Activated T-helper 1 cell treated with anti-CD3 and anti-CD28 coated beads, Interleukin-12 subunit alpha, Interleukin-12 subunit beta, Interleukin-2, Interleukin-4 antibody, amounts not matched to agents 30 ng/mL and 10 ng/mL and 1 ng/mL, durations not matched to agents 14 hours and 24 hours and 36 hours (primary cell): Measurements from ENCODE around the gene DHX9. TPM values are rescaled to one million over a fixed set of nuclear protein-coding genes. Genes with fewer than 3 reads are reported as not detected.

Experiments
- DNase-seq: peaks from one replicate; pipeline ENCODE4 v3.0.0; 2021; ENCODE audit warnings: low spot score
- H3K27ac Mint-ChIP-seq: one replicate; pipeline ENCODE4 v1.8.0; 2021; ENCODE audit warnings: mild to moderate bottlenecking, mixed read lengths
- H3K27me3 Mint-ChIP-seq: one replicate; pipeline ENCODE4 v1.8.0; 2022; ENCODE audit warnings: mild to moderate bottlenecking, moderate library complexity, mixed read lengths; ENCODE audit not compliant: insufficient read depth
- H3K36me3 Mint-ChIP-seq: one replicate; pipeline ENCODE4 v1.8.0; 2021; ENCODE audit warnings: low read depth, mixed read lengths
- H3K4me1 Mint-ChIP-seq: one replicate; pipeline ENCODE4 v1.8.0; 2021; ENCODE audit warnings: low read depth, mixed read lengths
- H3K4me3 Mint-ChIP-seq: one replicate; pipeline ENCODE4 v1.8.0; 2021; ENCODE audit warnings: mild to moderate bottlenecking, moderate library complexity, mixed read lengths
- H3K9me3 Mint-ChIP-seq: one replicate; pipeline ENCODE4 v1.8.0; 2021; ENCODE audit warnings: mixed read lengths
- intact Hi-C: fragments of 100-400 bp; cut with micrococcal nuclease; formaldehyde crosslinking; loops from one replicate; pipeline ENCODE4 v1.15.1; 2024
- total RNA-seq: library from RNA; stranded (reverse); gene quantifications from 2 replicates; pipeline ENCODE4 v1.2.3, GENCODE V29; 2022

The DHX9 gene
- total RNA-seq, 1 donor from 2014 or later: 346 TPM

DNA sequence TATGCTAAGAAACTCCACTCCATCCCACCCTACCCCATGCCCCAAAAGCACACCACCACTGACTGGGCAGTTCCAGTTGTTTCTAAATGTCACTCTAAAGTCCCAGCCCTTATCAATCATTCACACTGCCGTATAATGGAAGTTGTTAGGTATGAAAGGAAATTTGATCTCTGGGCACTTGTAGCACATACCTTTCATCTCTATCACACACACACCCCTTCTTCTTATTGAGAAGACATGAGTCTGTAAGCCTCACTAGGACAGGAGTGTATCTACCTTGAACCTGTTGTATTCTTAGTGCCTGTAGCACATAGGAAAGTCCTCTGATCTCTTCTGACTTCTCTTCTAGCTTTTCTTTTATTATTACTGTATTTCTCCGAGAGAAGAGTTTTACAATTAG, 22.3 kb upstream of the DHX9 start:
- no peak for DNase-seq
- H3K36me3 Mint-ChIP-seq: peaks cover 9% of the 10 kb centered on the region
- no peaks in the 10 kb centered on the region for H3K27me3 Mint-ChIP-seq
- H3K27ac Mint-ChIP-seq: no peak overlapping the region
- H3K9me3 Mint-ChIP-seq: no peaks in the 10 kb centered on the region
- intact Hi-C loops: no loop called here
- peaks cover 4% of the 10 kb centered on the region for H3K4me1 Mint-ChIP-seq
- no peak overlapping the region for H3K4me3 Mint-ChIP-seq

GRCh38 chr1:182817802-182818201, 21.3 kb upstream of the DHX9 start:
- intact Hi-C loops: no loop called here
- Mint-ChIP-seq H3K9me3 (no peaks in the 10 kb centered on the region), H3K36me3 (peaks cover 13% of the 10 kb centered on the region), H3K27ac (no peak overlapping the region), H3K4me3 (no peak overlapping the region), H3K4me1 (peaks cover 4% of the 10 kb centered on the region), H3K27me3 (peaks cover 3% of the 10 kb centered on the region)
- no peak for DNase-seq

GRCh38 chr1:182823220-182823619, 15.9 kb upstream of the DHX9 start:
- peaks cover 14% of the 10 kb centered on the region for H3K36me3 Mint-ChIP-seq
- intact Hi-C loops: no loop called here
- H3K4me1 Mint-ChIP-seq: no peaks in the 10 kb centered on the region
- DNase-seq: no peak
- H3K9me3 Mint-ChIP-seq: no peaks in the 10 kb centered on the region
- H3K4me3 Mint-ChIP-seq: no peak overlapping the region
- H3K27ac Mint-ChIP-seq: no peak overlapping the region
- peaks cover 6% of the 10 kb centered on the region for H3K27me3 Mint-ChIP-seq

GRCh38 chr1:182826892-182827291, 12.3 kb upstream of the DHX9 start:
- Mint-ChIP-seq H3K9me3 (no peaks in the 10 kb centered on the region), H3K4me1 (no peaks in the 10 kb centered on the region), H3K27me3 (peaks cover 6% of the 10 kb centered on the region), H3K36me3 (peaks cover 7% of the 10 kb centered on the region), H3K27ac (no peak overlapping the region), H3K4me3 (no peak overlapping the region)
- no peak for DNase-seq
- intact Hi-C loops: no loop called here

DNA sequence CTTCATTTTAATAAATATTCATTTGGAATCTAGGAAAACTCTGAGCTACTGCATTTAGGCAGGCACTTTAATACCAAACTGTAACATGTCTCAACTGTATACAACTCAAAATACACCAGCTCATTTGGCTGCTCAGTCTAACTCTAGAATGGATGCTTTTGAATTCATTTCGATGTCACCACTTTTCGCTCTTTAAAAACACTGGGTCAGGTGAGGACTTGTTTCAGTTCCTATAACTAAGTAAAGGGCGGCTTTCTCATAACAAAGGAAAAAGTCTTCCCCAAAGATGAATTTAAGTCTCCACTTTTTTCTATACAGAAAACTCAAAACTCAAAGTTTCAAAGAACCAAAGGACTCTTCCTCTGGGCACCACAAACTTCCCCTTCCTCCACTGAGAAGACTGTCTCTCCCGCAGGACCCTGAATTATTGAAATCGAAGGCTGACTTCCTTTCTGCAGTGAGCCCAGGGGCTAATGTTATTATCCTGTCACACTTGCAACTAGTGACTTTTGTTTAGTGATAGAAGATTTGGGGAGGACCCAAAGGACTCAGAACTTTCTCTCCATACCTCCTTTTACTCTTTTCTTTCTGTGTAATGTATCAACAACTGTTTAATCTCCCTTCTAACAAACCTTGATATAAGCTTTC, 9.7 kb upstream of the DHX9 start:
- intact Hi-C loops: no loop called here
- Mint-ChIP-seq H3K4me1 (no peaks in the 10 kb centered on the region), H3K27me3 (peaks cover 3% of the 10 kb centered on the region), H3K4me3 (no peak overlapping the region), H3K27ac (no peak overlapping the region), H3K9me3 (no peaks in the 10 kb centered on the region), H3K36me3 (peaks cover 3% of the 10 kb centered on the region)
- DNase-seq: no peak

DNA sequence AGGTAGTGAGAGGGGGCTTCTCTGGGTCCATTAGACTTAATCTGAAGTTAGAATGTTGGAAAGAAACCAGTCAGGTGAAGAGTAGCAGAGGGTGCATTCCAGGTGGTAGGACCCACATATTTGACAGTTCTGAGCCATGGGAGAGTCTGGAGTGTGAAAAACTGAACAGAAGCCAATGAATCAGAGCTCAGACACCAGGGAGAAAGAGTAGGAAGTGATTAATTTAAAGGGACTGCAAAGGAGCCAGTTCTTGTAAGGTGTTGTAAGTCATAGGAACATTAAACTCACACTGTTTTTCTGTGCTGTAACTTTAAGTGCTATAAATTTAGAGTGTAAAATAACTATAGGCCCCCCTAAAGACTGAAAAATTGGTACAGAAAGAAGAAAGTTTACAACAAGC, 5.9 kb upstream of the DHX9 start:
- no peaks in the 10 kb centered on the region for H3K9me3 Mint-ChIP-seq
- peaks cover 3% of the 10 kb centered on the region for H3K27me3 Mint-ChIP-seq
- no peak for DNase-seq
- H3K36me3 Mint-ChIP-seq: no peaks in the 10 kb centered on the region
- peaks cover 6% of the 10 kb centered on the region for H3K4me1 Mint-ChIP-seq
- H3K4me3 Mint-ChIP-seq: no peak overlapping the region
- H3K27ac Mint-ChIP-seq: no peak overlapping the region
- intact Hi-C loops: no loop called here

GRCh38 chr1:182834326-182834725, 4.8 kb upstream of the DHX9 start:
- H3K9me3 Mint-ChIP-seq: no peaks in the 10 kb centered on the region
- H3K36me3 Mint-ChIP-seq: no peaks in the 10 kb centered on the region
- peaks cover 3% of the 10 kb centered on the region for H3K27me3 Mint-ChIP-seq
- no peak for DNase-seq
- H3K4me1 Mint-ChIP-seq: peaks cover 13% of the 10 kb centered on the region
- intact Hi-C loops: no loop called here
- H3K4me3 Mint-ChIP-seq: no peak overlapping the region
- H3K27ac Mint-ChIP-seq: no peak overlapping the region

DNA sequence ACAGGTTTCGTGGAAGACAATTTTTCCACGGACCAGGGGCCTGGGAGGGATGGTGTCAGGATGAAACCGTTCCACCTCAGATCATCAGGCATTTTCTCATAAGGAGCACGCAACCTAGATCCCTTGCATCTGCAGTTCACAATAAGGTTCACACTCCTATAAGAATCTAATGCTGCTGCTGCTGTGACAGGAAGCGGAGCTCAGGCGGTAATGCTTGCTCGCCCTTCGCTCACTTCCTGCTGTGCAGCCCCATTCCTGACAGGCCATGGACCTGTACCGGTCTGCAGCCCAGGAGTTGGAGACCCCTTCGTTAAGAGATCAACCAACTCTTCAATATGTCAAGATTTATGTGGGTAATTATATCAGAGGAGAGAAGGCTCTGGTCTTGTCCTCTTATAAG, 3.3 kb upstream of the DHX9 start:
- Mint-ChIP-seq H3K4me1 (peaks cover 17% of the 10 kb centered on the region), H3K27me3 (peaks cover 3% of the 10 kb centered on the region), H3K9me3 (no peaks in the 10 kb centered on the region), H3K36me3 (peaks cover 10% of the 10 kb centered on the region), H3K27ac (no peak overlapping the region), H3K4me3 (no peak overlapping the region)
- no peak for DNase-seq
- intact Hi-C loops: loop anchor here (5.0 kb wide), 1 partner anchor 129 kb away; no protein-coding TSS in a partner anchor

GRCh38 chr1:182841368-182841988, 2.3 kb downstream of the DHX9 start:
- intact Hi-C loops: loop anchor here (10.0 kb wide), 2 partner anchors 793 to 817 kb away; partner anchors contain the start of gene ARPC5
- no peaks in the 10 kb centered on the region for H3K9me3 Mint-ChIP-seq
- peak overlapping the region; percentile 70 for H3K27ac Mint-ChIP-seq
- peak overlapping the region; percentile 94 for H3K4me3 Mint-ChIP-seq
- H3K27me3 Mint-ChIP-seq: no peaks in the 10 kb centered on the region
- H3K4me1 Mint-ChIP-seq: peaks cover 61% of the 10 kb centered on the region
- H3K36me3 Mint-ChIP-seq: peaks cover 53% of the 10 kb centered on the region
- DNase-seq: no peak

- Mint-ChIP-seq H3K36me3 (peaks cover 60% of the 10 kb centered on the region), H3K9me3 (no peaks in the 10 kb centered on the region), H3K27me3 (no peaks in the 10 kb centered on the region), H3K4me1 (peaks cover 69% of the 10 kb centered on the region), H3K4me3 (peak overlapping the region; percentile 94), H3K27ac (peak overlapping the region; percentile 37)
- DNase-seq: no peak
- intact Hi-C loops: loop anchor here (10.0 kb wide), 2 partner anchors 793 to 817 kb away; partner anchors contain the start of gene ARPC5
Observed at GRCh38 chr1:182842265-182842664, 3.1 kb downstream of the DHX9 start.

GRCh38 chr1:182845379-182845778, 6.2 kb downstream of the DHX9 start:
- Mint-ChIP-seq H3K9me3 (no peaks in the 10 kb centered on the region), H3K4me3 (peak overlapping the region; percentile 54), H3K27ac (peak overlapping the region; percentile 85), H3K4me1 (peaks cover 90% of the 10 kb centered on the region), H3K36me3 (peaks cover 81% of the 10 kb centered on the region), H3K27me3 (no peaks in the 10 kb centered on the region)
- no peak for DNase-seq
- intact Hi-C loops: loop anchor here (1.0 to 10.0 kb wide), 4 partner anchors 17 to 821 kb away; partner anchors contain the start of gene ARPC5

GRCh38 chr1:182845894-182846293, 6.7 kb downstream of the DHX9 start:
- H3K4me1 Mint-ChIP-seq: peaks cover 88% of the 10 kb centered on the region
- no peak for DNase-seq
- intact Hi-C loops: loop anchor here (1.0 to 10.0 kb wide), 4 partner anchors 16 to 821 kb away; partner anchors contain the start of gene ARPC5
- H3K9me3 Mint-ChIP-seq: no peaks in the 10 kb centered on the region
- H3K27ac Mint-ChIP-seq: peak overlapping the region; percentile 85
- peaks cover 78% of the 10 kb centered on the region for H3K36me3 Mint-ChIP-seq
- no peaks in the 10 kb centered on the region for H3K27me3 Mint-ChIP-seq
- H3K4me3 Mint-ChIP-seq: peak overlapping the region; percentile 54

- peaks cover 78% of the 10 kb centered on the region for H3K4me1 Mint-ChIP-seq
Observed at GRCh38 chr1:182847105-182847504, 8.0 kb downstream of the DHX9 start.

More at GRCh38 chr1:182847105-182847504, 8.0 kb downstream of the DHX9 start:
- Mint-ChIP-seq H3K27ac (peak overlapping the region; percentile 32), H3K9me3 (no peaks in the 10 kb centered on the region), H3K36me3 (peaks cover 80% of the 10 kb centered on the region), H3K4me3 (no peak overlapping the region), H3K27me3 (no peaks in the 10 kb centered on the region)
- DNase-seq: no peak
- intact Hi-C loops: loop anchor here (10.0 kb wide), 2 partner anchors 788 to 822 kb away; partner anchors contain the start of gene ARPC5
